ENCODE measurements around the gene VEGFB.

DNA sequence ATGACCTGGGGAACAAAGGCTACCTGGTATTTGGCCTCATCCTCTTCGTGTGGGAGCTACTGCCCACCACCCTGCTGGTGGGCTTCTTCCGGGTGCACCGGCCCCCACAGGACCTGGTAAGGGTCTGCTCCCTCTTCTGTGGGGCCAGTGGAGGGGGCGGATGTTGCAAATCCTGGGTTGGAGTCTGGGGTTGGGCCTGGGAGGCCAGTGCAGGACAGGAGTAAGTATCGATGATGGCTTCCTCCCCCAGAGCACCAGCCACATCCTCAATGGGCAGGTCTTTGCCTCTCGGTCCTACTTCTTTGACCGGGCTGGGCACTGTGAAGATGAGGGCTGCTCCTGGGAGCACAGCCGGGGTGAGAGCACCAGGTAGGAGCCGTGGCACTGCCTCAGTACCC, 54.0 kb downstream of the VEGFB start:
- TF ChIP-seq POLR2AphosphoS5 (IDR thresholded peaks at IDR 0.05; ENCODE audit: insufficient read depth, low read depth, low read length) (no peak), EZH2 (IDR thresholded peaks at IDR 0.05; ENCODE audit: borderline replicate concordance, low read depth, low read length, severe bottlenecking) (no peak), POLR2A (IDR thresholded peaks at IDR 0.05; ENCODE audit: low read depth, low read length) (no peak), JUN (IDR thresholded peaks at IDR 0.05; ENCODE audit: borderline replicate concordance, insufficient read depth, insufficient read length, low read depth) (no peak), FOS (IDR thresholded peaks at IDR 0.05; ENCODE audit: borderline replicate concordance, insufficient read depth, low read length) (no peak), GATA2 (IDR thresholded peaks at IDR 0.05; ENCODE audit: insufficient read depth, insufficient read length, low read depth, low read length) (no peak), MYC (IDR thresholded peaks at IDR 0.05; ENCODE audit: low read depth, low read length) (no peak)
- TF ChIP-seq, protein P1, sequence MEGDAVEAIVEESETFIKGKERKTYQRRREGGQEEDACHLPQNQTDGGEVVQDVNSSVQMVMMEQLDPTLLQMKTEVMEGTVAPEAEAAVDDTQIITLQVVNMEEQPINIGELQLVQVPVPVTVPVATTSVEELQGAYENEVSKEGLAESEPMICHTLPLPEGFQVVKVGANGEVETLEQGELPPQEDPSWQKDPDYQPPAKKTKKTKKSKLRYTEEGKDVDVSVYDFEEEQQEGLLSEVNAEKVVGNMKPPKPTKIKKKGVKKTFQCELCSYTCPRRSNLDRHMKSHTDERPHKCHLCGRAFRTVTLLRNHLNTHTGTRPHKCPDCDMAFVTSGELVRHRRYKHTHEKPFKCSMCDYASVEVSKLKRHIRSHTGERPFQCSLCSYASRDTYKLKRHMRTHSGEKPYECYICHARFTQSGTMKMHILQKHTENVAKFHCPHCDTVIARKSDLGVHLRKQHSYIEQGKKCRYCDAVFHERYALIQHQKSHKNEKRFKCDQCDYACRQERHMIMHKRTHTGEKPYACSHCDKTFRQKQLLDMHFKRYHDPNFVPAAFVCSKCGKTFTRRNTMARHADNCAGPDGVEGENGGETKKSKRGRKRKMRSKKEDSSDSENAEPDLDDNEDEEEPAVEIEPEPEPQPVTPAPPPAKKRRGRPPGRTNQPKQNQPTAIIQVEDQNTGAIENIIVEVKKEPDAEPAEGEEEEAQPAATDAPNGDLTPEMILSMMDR (IDR thresholded peaks at IDR 0.05; ENCODE audit: extremely low read depth in 1 of 2, insufficient read depth in 1 of 2, low read depth in 1 of 2, low read length in 2 of 2), result no peak
- TF ChIP-seq, protein P2, sequence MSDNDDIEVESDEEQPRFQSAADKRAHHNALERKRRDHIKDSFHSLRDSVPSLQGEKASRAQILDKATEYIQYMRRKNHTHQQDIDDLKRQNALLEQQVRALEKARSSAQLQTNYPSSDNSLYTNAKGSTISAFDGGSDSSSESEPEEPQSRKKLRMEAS (IDR thresholded peaks at IDR 0.05; ENCODE audit: insufficient read depth, insufficient read length), result no peak
